ENCODE results near the gene NFYC. TPM values are rescaled to one million over a fixed set of nuclear protein-coding genes. Genes with fewer than 3 reads are reported as not detected.

NFYC gene
- total RNA-seq (2014; rRNA removed; shearing (Covaris generic)) = 24.9 and 38.1 TPM in 2 replicates

GRCh38 chr1:40691538-40692428 is at the start of gene NFYC:
TSS of gene NFYC (plus strand) at chr1:40691704. CDS start at chr1:40738844, 47,140 bp downstream.
- DNase-seq (ENCODE audit: low read depth) = peak; percentile 99

- DNase-seq (ENCODE audit: low read depth) = no peak
These were observed 46.3 kb upstream of the NFYC start for GRCh38 chr1:40645118-40645680.

GRCh38 chr1:40646315-40646714 is 45.2 kb upstream of the NFYC start:
- peak; percentile 34 for DNase-seq (ENCODE audit: low read depth)

GRCh38 chr1:40648200-40648599 is 43.3 kb upstream of the NFYC start:
- no peak for DNase-seq (ENCODE audit: low read depth)

GRCh38 chr1:40648928-40649591 is 42.4 kb upstream of the NFYC start:
- DNase-seq (ENCODE audit: low read depth) = no peak

GRCh38 chr1:40649592-40649930 is 41.9 kb upstream of the NFYC start:
- DNase-seq (ENCODE audit: low read depth) = no peak

GRCh38 chr1:40650075-40650474 is 41.4 kb upstream of the NFYC start:
- no peak for DNase-seq (ENCODE audit: low read depth)

GRCh38 chr1:40651138-40651857 is 40.2 kb upstream of the NFYC start:
- no peak for DNase-seq (ENCODE audit: low read depth)

GRCh38 chr1:40652468-40652867 is 39.0 kb upstream of the NFYC start:
- DNase-seq (ENCODE audit: low read depth) = no peak

GRCh38 chr1:40652979-40653378 is 38.5 kb upstream of the NFYC start:
- DNase-seq (ENCODE audit: low read depth) = no peak

GRCh38 chr1:40653851-40654537 is 37.5 kb upstream of the NFYC start:
- no peak for DNase-seq (ENCODE audit: low read depth)

- DNase-seq (ENCODE audit: low read depth) = no peak
These were observed 34.5 kb upstream of the NFYC start for GRCh38 chr1:40657046-40657445.

GRCh38 chr1:40658751-40659648 is 32.5 kb upstream of the NFYC start:
- DNase-seq (ENCODE audit: low read depth) = no peak

- no peak for DNase-seq (ENCODE audit: low read depth)
These were observed 31.9 kb upstream of the NFYC start for GRCh38 chr1:40659649-40659947.

- DNase-seq (ENCODE audit: low read depth) = no peak
These were observed 29.8 kb upstream of the NFYC start for GRCh38 chr1:40661678-40662077.

GRCh38 chr1:40662151-40662550 is 29.4 kb upstream of the NFYC start:
- peak; percentile 15 for DNase-seq (ENCODE audit: low read depth)

GRCh38 chr1:40662864-40663263 is 28.6 kb upstream of the NFYC start:
- DNase-seq (ENCODE audit: low read depth) = peak; percentile 82

GRCh38 chr1:40663324-40664166 is 28.0 kb upstream of the NFYC start:
- DNase-seq (ENCODE audit: low read depth) = no peak

- no peak for DNase-seq (ENCODE audit: low read depth)
These were observed 27.4 kb upstream of the NFYC start for GRCh38 chr1:40664167-40664537.

- no peak for DNase-seq (ENCODE audit: low read depth)
These were observed 26.7 kb upstream of the NFYC start for GRCh38 chr1:40664791-40665190.

Data from M059J (cell line).